ENCODE results near the gene NCOR1.
A peak's percentile ranks its signal among the peaks of the same experiment; 100 is the strongest.
"Not testable (repeated sequence)": the region's sequence is repeated elsewhere in the genome, so short reads cannot be mapped to it uniquely, and the experiment has no call there.

NCOR1 gene

DNA sequence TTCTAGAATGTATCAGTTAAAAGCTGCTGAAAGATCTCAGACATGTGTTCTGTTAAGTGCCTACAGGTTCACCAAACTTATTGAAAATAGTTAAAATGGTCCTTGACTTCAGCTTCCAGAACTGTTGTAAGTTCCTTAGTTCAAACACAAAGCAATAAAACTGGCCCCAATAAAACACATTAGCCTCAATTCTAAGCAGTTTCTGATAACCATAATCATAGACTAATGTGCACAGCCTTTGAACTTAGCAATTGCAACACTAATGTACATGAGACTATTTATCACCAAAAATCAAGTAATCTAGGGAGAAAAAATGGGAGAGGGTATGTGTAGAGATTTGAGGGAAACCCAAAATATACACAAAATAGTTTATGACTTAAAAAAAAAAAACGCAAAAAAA, 17.1 kb upstream of the NCOR1 start:
- no peaks in the 10 kb centered on the region for H4K20me1 ChIP-seq (ENCODE audit: low read depth, low read length)

DNA sequence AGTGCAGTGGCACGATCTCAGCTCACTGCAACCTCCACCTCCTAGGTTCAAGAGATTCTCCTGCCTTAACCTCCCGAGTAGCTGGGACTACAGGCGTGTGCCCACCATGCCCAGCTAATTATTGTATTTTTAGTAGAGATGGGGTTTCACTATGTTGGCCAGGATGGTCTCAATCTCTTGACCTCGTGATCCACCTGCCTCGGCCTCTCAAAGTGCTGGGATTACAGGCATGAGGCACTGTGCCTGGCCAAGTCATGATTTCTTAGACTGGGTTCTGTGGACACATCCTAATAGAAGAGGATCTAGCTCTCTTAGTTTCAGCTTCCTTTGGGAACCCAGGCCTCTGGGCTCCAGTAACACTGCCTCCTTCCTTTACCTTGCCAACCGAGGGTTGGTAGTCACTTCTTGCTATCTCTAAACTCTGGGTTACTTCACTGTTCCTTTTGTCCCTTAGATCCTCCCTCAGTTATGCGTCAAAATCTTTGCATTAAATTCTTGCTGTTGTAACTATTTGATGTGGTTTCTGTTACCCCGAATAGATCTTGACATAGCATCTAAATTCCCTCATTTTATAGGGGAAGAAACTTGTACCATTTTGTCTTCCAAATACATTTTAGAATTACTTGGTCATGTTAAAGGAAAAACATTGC, 14.7 kb upstream of the NCOR1 start:
- not testable (repeated sequence) for H3K27ac ChIP-seq (ENCODE audit: low read depth, low read length); H3K4me3 ChIP-seq (ENCODE audit: insufficient read depth, low read length, poor library complexity, severe bottlenecking); H3K27me3 ChIP-seq (ENCODE audit: low read length); H3F3A ChIP-seq (ENCODE audit: insufficient read depth); H3K4me2 ChIP-seq (ENCODE audit: low read depth, low read length, poor library complexity, severe bottlenecking); H3K9me3 ChIP-seq (ENCODE audit: insufficient read depth, low read length); H3K36me3 ChIP-seq (ENCODE audit: low read length); H3K9ac ChIP-seq (ENCODE audit: low read length); H4K20me1 ChIP-seq (ENCODE audit: low read depth, low read length); H3K9me2 ChIP-seq (replicated peaks; ENCODE audit: insufficient read depth, low read length); H2AFZ ChIP-seq (ENCODE audit: low read depth, low read length, severe bottlenecking)
- H3K79me2 ChIP-seq (ENCODE audit: insufficient read depth, low read length), result peaks cover 40% of the 10 kb centered on the region

More for the DNA sequence above, 17.1 kb upstream of the NCOR1 start:
- no peaks in the 10 kb centered on the region for H3K9me2 ChIP-seq (replicated peaks; ENCODE audit: insufficient read depth, low read length)
- H3F3A ChIP-seq (ENCODE audit: insufficient read depth), result no peaks in the 10 kb centered on the region
- H3K36me3 ChIP-seq (ENCODE audit: low read length), result no peaks in the 10 kb centered on the region
- no peak overlapping the region for H2AFZ ChIP-seq (ENCODE audit: low read depth, low read length, severe bottlenecking)
- no peak for TF ChIP-seq EZH2phosphoT487 (conservative IDR thresholded peaks at IDR 0.05; ENCODE audit: low read length)
- TF ChIP-seq, protein P1, sequence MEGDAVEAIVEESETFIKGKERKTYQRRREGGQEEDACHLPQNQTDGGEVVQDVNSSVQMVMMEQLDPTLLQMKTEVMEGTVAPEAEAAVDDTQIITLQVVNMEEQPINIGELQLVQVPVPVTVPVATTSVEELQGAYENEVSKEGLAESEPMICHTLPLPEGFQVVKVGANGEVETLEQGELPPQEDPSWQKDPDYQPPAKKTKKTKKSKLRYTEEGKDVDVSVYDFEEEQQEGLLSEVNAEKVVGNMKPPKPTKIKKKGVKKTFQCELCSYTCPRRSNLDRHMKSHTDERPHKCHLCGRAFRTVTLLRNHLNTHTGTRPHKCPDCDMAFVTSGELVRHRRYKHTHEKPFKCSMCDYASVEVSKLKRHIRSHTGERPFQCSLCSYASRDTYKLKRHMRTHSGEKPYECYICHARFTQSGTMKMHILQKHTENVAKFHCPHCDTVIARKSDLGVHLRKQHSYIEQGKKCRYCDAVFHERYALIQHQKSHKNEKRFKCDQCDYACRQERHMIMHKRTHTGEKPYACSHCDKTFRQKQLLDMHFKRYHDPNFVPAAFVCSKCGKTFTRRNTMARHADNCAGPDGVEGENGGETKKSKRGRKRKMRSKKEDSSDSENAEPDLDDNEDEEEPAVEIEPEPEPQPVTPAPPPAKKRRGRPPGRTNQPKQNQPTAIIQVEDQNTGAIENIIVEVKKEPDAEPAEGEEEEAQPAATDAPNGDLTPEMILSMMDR (IDR thresholded peaks at IDR 0.05; ENCODE audit: insufficient read depth, low read length, poor library complexity, severe bottlenecking), result no peak
- H3K9me3 ChIP-seq (ENCODE audit: insufficient read depth, low read length), result no peaks in the 10 kb centered on the region
- peaks cover 21% of the 10 kb centered on the region for H3K79me2 ChIP-seq (ENCODE audit: insufficient read depth, low read length)
- H3K27me3 ChIP-seq (ENCODE audit: low read length), result no peaks in the 10 kb centered on the region
- H3K27ac ChIP-seq (ENCODE audit: low read depth, low read length), result no peak overlapping the region
- no peak overlapping the region for H3K4me2 ChIP-seq (ENCODE audit: low read depth, low read length, poor library complexity, severe bottlenecking)
- no peak overlapping the region for H3K9ac ChIP-seq (ENCODE audit: low read length)
- no peak overlapping the region for H3K4me3 ChIP-seq (ENCODE audit: insufficient read depth, low read length, poor library complexity, severe bottlenecking)

DNA sequence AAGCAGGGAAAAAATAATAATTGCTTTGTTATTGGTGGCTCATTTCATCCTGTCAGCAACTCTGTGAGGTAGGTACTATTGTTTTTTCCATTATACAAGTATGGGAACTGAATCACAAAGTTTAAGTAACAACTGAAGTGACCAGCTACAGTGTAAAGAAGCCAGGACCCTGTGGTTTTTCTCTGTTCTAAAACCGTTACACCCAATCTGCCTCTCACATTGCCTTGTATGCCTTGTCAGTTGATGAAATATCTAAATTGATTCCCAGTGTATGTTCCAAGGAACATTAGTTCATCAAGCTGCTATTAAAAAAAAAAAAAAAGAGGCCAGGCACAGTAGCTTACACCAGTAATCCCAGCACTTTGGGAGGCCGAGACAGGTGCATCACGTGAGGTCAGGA, 7.1 kb upstream of the NCOR1 start:
- H3K27me3 ChIP-seq (ENCODE audit: low read length), result no peaks in the 10 kb centered on the region
- no peaks in the 10 kb centered on the region for H3K9me3 ChIP-seq (ENCODE audit: insufficient read depth, low read length)
- H3K27ac ChIP-seq (ENCODE audit: low read depth, low read length), result no peak overlapping the region
- no peak for TF ChIP-seq EZH2phosphoT487 (conservative IDR thresholded peaks at IDR 0.05; ENCODE audit: low read length)
- TF ChIP-seq, protein P1 (IDR thresholded peaks at IDR 0.05; ENCODE audit: insufficient read depth, low read length, poor library complexity, severe bottlenecking), result no peak
- no peak overlapping the region for H3K4me2 ChIP-seq (ENCODE audit: low read depth, low read length, poor library complexity, severe bottlenecking)
- no peaks in the 10 kb centered on the region for H3K9me2 ChIP-seq (replicated peaks; ENCODE audit: insufficient read depth, low read length)
- H3K36me3 ChIP-seq (ENCODE audit: low read length), result no peaks in the 10 kb centered on the region
- no peak overlapping the region for H3K4me3 ChIP-seq (ENCODE audit: insufficient read depth, low read length, poor library complexity, severe bottlenecking)
- H4K20me1 ChIP-seq (ENCODE audit: low read depth, low read length), result no peaks in the 10 kb centered on the region
- no peak overlapping the region for H2AFZ ChIP-seq (ENCODE audit: low read depth, low read length, severe bottlenecking)
- H3K79me2 ChIP-seq (ENCODE audit: insufficient read depth, low read length), result peaks cover 73% of the 10 kb centered on the region
- H3K9ac ChIP-seq (ENCODE audit: low read length), result no peak overlapping the region
- peaks cover 5% of the 10 kb centered on the region; the same call in 1 of the 2 replicates for H3F3A ChIP-seq (ENCODE audit: insufficient read depth)

- TF ChIP-seq, protein P1 (IDR thresholded peaks at IDR 0.05; ENCODE audit: insufficient read depth, low read length, poor library complexity, severe bottlenecking), result no peak
- no peak for TF ChIP-seq EZH2phosphoT487 (conservative IDR thresholded peaks at IDR 0.05; ENCODE audit: low read length)
- Histone ChIP-seq H3K9me2 (replicated peaks; ENCODE audit: insufficient read depth, low read length) (no peaks in the 10 kb centered on the region), H3K4me3 (ENCODE audit: insufficient read depth, low read length, poor library complexity, severe bottlenecking) (peak within 1 kb of the TSS; percentile 75), H3K79me2 (ENCODE audit: insufficient read depth, low read length) (peaks cover 87% of the 10 kb centered on the region), H3K36me3 (ENCODE audit: low read length) (no peaks in the 10 kb centered on the region), H3K4me2 (ENCODE audit: low read depth, low read length, poor library complexity, severe bottlenecking) (peak within 1 kb of the TSS; percentile 76), H3K9ac (ENCODE audit: low read length) (peak within 1 kb of the TSS; percentile 87), H4K20me1 (ENCODE audit: low read depth, low read length) (peaks cover 5% of the 10 kb centered on the region; the same call in 1 of the 2 replicates), H3K27me3 (ENCODE audit: low read length) (no peaks in the 10 kb centered on the region), H3F3A (ENCODE audit: insufficient read depth) (peaks cover 19% of the 10 kb centered on the region; the same call in 1 of the 2 replicates), H3K9me3 (ENCODE audit: insufficient read depth, low read length) (no peaks in the 10 kb centered on the region), H3K27ac (ENCODE audit: low read depth, low read length) (peak within 1 kb of the TSS; percentile 78), H2AFZ (ENCODE audit: low read depth, low read length, severe bottlenecking) (peak within 1 kb of the TSS; percentile 93)
Observed at GRCh38 chr17:16217002-16217635, 1.8 kb upstream of the NCOR1 start, which contains the start of gene PIGL. Gene PIGL, plus strand, starts transcription at chr17:16217210. Its CDS starts 17 bp downstream, at chr17:16217227.

DNA sequence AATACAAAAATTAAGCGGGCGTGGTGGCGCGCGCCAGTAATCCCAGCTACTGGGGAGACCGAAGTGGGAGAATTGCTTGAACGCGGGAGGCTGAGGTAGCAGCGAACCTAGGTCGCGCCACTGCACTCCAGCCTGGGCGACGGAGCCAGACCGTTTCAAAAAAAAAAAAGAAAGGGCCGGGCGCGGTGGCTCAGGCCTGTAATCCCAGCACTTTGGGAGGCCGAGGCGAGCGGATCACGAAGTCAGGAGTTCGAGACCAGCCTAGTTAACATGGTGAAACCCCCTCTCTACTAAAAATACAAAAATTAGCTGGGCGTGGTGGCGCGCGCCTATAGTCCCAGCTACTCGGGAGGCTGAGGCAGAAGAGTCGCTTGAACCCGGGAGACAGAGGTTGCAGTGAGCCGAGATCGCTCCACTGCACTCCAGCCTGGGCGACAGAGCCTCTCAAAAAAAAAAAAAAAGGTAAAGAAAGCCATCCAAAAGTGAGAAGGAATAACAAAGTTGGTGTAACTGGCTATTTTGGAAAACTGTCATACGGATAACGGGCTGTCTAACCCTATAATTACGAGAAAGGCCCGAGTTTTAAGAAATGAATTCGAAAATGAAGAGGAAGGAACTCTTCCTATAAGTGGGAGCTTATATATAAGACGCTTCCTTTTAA, 1.1 kb upstream of the NCOR1 start:
- H4K20me1 ChIP-seq (ENCODE audit: low read depth, low read length); H3K9me2 ChIP-seq (replicated peaks; ENCODE audit: insufficient read depth, low read length); H3K27me3 ChIP-seq (ENCODE audit: low read length); H3K9me3 ChIP-seq (ENCODE audit: insufficient read depth, low read length); H3K36me3 ChIP-seq (ENCODE audit: low read length): not testable (repeated sequence)
- peak overlapping the region; percentile 87 for H3K9ac ChIP-seq (ENCODE audit: low read length)
- H3K27ac ChIP-seq (ENCODE audit: low read depth, low read length), result peak overlapping the region; percentile 78
- H3F3A ChIP-seq (ENCODE audit: insufficient read depth), result peaks cover 23% of the 10 kb centered on the region; the same call in 1 of the 2 replicates
- H3K79me2 ChIP-seq (ENCODE audit: insufficient read depth, low read length), result peaks cover 89% of the 10 kb centered on the region
- peak overlapping the region; percentile 93 for H2AFZ ChIP-seq (ENCODE audit: low read depth, low read length, severe bottlenecking)
- H3K4me2 ChIP-seq (ENCODE audit: low read depth, low read length, poor library complexity, severe bottlenecking), result peak overlapping the region; percentile 76
- H3K4me3 ChIP-seq (ENCODE audit: insufficient read depth, low read length, poor library complexity, severe bottlenecking), result peak overlapping the region; percentile 75
